NCI-H2171 (cell line): ENCODE measurements around the gene CPNE1.
"Not testable (repeated sequence)": the region's sequence is repeated elsewhere in the genome, so short reads cannot be mapped to it uniquely, and the experiment has no call there.

Experiments used
- DNase-seq: peaks from one replicate; lab custom pipeline; 2025; lab: John Stamatoyannopoulos, UW

CPNE1 gene

DNA sequence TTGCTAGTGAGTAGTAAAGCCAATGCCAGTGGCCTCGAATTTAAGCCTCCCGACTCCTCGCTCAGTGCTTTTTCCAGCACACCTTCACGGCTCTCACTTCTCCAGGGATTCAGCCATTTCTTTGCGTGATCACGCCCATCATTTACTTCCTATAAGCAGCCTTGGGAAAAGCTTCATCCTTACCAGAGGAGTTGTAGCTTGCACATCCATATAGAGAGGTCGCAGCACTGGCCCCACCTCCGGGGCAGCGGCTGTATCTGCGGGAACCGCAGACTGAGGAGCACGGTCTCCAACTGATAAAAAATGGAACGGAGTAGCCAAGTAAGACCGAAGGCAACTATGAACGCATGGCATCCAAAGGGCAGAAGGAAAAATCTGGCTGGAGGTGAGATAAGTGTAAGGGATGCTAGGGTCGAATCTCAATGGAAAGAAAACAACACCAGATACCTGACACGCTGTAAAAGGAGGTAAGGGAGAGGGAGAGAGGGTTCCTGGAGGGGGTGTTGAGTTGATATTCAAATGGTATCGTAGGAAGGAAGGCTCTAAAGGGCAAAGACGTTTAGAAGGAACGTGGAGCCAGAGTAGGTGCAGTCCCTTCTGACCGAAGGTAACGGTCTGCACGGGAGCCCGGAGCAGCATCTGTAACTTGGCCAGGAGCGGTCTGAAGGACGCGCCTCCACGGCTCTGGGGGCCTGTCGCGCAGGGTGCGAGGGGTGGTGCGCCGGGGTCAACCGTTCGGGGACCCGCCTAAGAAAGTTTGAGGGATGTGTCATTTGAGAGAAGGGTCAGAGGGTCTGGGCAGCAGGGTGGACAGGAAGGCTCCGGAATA, 33.8 kb upstream of the CPNE1 start:
- DNase-seq = no peak

DNA sequence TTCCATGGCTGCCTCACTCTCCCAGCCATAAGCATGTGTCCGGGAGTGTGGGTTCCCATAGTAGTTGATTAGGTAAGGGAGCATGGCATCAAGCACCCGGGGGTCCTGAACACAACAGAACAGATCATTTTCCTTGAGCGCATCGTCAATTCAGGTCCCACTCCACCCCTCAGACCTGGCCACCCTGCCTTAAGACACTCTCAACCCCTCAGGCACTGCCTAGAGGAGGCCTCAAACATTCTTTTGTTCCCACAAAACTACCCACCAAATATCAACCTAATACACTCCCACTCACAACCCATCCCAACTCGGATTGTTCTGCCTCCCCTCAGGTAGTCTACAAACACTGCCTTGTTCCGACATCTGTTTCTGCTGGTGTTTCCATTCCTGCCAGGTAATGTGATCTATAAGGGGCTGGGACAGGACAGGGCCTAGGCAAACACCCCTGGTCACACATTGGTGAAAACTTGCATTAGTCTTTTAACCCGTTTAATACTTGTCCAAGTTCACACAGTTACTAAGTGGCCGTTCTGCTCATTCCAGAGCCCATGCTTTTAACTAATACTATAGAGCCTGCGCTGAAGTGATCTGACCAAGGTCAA, 33.1 kb upstream of the CPNE1 start:
- no peak for DNase-seq

- no peak for DNase-seq
Measured at GRCh38 chr20:35695978-35696377, 31.3 kb upstream of the CPNE1 start.

DNA sequence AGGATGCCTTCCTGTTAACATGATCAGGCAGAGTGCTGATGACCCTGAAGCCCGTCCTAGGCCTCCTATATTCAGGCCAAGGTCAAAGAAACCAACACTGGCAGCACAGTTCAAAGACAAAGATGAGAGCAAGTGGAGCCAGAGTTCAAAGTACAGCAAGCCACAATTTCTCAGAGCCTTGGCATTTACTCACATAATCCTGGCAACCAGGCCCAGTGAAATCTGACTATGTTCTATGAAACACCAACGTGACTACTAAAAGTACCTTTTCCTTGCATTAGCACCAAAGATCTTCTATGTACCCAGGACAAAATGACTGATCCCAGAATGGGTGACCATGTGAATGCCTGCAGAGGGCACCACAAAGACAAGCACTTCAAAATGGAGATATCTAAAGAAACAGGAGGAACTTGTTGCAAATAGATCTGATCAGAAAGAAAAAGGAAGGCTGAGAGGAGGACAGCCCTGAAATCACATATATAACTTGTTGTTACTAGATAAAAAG, 30.6 kb upstream of the CPNE1 start:
- no peak for DNase-seq

DNA sequence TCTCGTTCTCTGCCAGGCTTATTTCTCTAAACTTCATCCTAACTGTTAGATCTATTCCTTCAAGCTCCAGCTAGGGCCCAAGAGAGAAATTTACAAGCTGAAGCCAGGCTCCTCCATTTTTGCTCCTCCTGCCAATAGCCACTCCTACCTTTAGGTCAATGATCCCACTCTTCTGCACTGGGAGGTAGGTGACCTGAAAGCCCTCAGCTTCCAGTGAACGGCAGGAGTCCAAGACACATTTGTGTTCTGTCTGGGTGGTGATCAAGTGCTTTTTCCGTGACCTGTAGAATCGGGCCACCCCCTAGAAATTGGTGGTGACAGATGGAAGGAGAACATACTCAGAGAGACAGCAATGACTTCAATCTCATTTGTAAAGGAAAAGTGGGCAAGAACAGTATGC, 25.6 kb upstream of the CPNE1 start:
- DNase-seq = no peak

- DNase-seq = not testable (repeated sequence)
Measured at GRCh38 chr20:35686872-35687271, 22.2 kb upstream of the CPNE1 start.

DNA sequence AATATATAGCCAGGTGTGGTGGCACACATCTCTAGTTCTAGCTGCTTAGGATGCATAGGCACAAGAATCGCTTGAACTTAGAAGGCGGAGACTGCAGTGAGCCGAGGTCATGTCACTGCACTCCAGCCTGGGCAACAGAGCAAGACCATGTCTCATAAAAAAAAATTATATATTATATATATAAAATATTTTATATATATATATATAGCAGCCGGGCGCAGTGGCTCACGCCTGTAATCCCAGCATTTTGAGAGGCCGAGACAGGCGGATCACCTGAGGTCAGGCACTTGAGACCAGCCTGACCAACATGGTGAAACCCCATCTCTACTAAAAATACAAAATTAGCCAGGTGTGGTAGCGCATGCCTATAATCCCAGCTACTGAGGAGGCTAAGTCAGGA, 20.7 kb upstream of the CPNE1 start:
- not testable (repeated sequence) for DNase-seq

DNA sequence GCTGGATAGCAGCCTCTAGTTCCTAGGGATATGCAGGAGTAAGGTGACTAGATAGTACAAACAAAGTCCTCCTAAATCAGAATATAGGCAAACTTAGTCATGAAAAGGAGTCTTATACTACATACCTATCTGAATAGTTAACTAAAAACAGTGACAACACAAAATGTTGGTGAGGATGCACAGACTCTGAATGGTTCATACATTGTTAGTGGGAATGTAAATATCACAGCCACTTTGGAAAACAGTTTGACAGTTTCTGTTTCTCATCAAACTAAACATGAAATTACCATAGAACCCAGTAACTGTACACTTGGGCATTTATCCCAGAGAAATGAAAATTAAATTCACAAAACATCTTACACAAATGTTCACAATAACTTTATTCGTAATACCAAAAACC, 17.3 kb upstream of the CPNE1 start:
- DNase-seq = no peak

DNA sequence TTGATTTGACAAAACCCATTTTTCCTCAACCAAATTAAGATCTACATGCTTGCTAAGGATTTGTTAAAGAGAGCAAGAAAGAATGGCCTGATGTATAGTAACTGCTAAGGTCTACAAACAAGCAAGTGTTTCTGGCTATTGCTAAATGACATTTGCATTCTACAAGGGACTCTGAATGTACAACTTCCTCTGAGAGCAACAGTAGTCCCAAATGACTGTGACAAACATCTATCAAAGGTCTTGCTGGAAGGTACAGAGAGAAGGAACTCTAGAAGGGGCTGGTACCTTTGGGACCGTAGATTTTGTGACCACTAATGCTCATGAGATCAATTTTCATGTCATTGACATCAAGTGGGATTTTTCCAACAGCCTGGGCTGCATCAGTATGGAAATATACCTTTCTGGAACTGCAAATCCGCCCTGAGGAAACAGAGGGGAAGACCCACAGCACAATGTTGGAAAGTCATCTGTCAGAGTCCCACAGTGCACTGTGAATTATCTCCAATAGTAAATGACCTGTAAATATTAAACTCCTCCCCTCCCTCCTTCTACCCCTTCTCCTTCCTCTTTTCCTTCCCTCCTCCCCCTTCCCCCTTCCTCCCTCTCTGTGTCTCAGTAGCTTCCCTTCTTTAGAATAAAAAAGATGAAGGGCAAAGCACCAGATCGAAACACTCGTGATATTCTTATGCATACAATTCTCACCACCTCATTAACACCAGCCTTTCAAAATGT, 15.9 kb upstream of the CPNE1 start:
- DNase-seq = no peak

- DNase-seq = no peak
Measured at GRCh38 chr20:35674921-35675320, 10.2 kb upstream of the CPNE1 start.

- no peak for DNase-seq
Measured at GRCh38 chr20:35673884-35674283, 9.2 kb upstream of the CPNE1 start.

GRCh38 chr20:35669681-35670080, 5.0 kb upstream of the CPNE1 start:
- no peak for DNase-seq

DNA sequence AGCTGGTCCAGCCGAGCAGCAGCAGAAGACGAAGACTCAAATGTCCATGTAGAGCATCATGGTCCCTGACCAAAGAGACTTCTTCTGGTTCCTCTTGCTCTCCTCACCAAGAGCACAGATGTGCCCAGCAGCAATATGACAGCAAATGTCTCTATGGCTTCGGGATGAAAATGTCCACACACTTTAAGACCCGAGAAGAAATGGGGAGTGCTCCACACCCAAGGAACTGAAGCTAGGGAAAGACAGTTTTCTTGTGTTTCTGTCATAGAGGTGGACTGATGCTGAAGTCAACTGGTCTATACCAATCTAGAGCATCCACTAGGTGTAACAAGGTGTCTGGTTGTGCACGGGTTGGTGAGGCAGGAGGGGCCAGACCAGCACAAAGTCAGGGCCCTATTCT, 4.5 kb upstream of the CPNE1 start:
- no peak for DNase-seq

DNA sequence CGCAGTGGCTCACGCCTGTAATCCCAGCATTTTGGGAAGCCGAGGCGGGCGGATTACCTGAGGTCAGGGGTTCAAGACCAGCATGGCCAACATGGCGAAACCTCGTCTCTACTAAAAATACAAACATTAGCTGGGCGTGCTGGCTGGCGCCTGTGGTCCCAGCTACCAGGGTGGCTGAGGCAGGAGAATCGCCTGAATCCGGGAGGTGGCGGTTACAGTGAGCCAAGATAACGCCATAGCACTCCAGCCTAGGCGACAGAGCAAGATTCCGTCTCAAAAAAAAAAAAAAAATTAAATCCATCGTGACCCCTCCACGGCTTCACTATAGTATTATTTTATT, 1.2 kb upstream of the CPNE1 start:
- DNase-seq = no peak

DNA sequence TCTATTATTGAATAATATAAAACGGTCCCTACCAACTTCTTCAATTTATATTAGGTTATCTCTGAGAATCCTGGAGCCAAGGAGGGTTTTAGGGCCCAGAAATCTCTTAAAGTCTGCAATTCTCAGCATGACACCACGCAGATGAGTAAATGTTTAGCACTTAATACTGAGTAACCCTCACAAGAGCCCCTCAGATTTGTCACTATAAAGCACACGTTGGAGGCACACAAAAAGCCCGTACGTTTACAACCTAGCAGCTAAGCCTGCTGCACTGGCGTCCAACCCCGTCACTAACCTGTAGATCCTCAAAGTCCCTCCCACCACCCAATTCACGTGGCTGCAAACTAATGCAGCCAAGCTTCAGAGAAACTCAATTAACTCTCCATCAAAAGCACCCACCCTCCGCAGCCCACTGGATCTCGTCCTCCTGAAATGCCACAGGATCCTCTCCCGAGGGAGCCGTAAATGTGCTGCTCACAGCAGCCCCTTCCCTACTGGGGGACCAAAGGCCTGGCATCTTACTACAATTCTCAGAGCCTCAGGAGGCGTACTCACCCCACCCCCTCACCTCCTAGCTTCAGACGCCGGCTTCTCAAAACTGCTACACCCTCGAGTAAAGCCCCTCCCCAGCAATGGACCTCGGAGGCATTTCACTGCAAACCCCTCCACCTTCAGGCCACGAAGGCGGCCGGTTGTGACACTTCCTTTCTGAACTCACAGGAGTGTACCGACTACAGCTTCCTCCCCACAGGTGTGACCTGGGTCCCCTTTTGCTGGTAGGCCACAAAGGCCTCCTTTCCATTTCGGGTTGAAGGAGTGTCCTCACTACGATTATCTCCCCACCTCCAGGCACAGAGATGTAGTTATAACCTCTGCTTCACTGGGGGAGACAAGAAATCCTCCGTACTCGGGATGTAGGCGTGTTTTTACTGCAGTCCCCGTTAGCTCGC, 909 bp downstream of the CPNE1 start:
- DNase-seq = peak; percentile 44

DNA sequence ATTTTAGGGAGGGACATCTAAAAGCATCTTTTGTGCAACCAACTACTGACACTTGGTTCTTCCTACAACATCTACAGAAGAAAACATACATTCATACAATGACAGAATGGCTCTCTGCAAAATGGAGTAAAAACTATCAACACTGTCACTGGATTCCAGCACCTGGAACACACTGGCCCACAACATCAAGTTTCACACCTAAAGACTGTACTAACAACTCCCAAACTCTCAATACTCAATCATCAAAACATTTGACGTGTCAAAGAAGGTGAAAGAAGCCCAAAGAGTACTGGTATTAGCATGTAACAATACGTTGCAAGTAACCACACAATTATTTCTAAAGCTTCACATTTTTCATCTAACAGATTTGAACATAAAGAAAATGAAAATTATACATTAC, 2.1 kb downstream of the CPNE1 start:
- DNase-seq = no peak

- no peak for DNase-seq
Measured at GRCh38 chr20:35661908-35662307, 2.8 kb downstream of the CPNE1 start.

DNA sequence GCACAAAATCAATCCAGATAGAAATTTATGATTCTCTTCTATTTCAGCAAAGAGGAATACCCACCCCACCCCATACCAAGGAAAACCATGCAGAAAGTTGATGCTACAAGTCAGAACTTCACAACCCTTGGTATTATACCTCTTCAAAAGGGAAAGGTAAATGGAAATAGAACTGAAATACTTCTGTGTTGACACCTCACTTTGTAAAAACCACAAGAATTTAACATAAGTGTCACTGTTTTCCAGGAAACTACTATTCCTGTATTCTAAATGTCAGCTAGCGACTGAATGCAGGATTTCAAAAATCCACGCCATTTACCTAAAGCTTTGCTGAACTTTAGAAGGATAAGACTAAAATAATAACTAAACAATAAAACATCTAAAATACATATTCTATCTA, 3.6 kb downstream of the CPNE1 start:
- no peak for DNase-seq

GRCh38 chr20:35660122-35660937, 4.4 kb downstream of the CPNE1 start:
- DNase-seq = no peak

- no peak for DNase-seq
Measured at GRCh38 chr20:35657271-35657670, 7.4 kb downstream of the CPNE1 start.

- no peak for DNase-seq
Measured at GRCh38 chr20:35654415-35654814, 10.3 kb downstream of the CPNE1 start.
